Skeletal muscle satellite cell (primary cell): ENCODE data around the gene CREBZF.
A peak's percentile ranks its signal among the peaks of the same experiment; 100 is the strongest.
"Not testable (repeated sequence)": the region's sequence is repeated elsewhere in the genome, so short reads cannot be mapped to it uniquely, and the experiment has no call there.

Experiments used
- H3K27me3 ChIP-seq: 2 replicates; pipeline ENCODE4 v1.7.0; 2013; ENCODE audit warnings: low read length; ENCODE audit not compliant: control insufficient read depth, insufficient read depth
- H3K36me3 ChIP-seq: 2 replicates; pipeline ENCODE4 v1.7.0; 2013; ENCODE audit warnings: mild to moderate bottlenecking, control low read depth, low read length; ENCODE audit not compliant: insufficient read depth
- H3K4me1 ChIP-seq: 2 replicates; pipeline ENCODE4 v1.7.0; 2013; ENCODE audit warnings: low read length; ENCODE audit not compliant: control insufficient read depth, insufficient read depth
- H3K4me2 ChIP-seq: 2 replicates; pipeline ENCODE4 v1.7.0; 2013; ENCODE audit warnings: mild to moderate bottlenecking, low read length
- H3K4me3 ChIP-seq: 2 replicates; pipeline ENCODE4 v1.7.0; 2013; ENCODE audit warnings: low read length
- H3K9ac ChIP-seq: 2 replicates; pipeline ENCODE4 v1.7.0; 2013; ENCODE audit warnings: mild to moderate bottlenecking, low read depth, low read length, moderate library complexity
- H3K9me3 ChIP-seq: replicated peaks from 2 replicates; pipeline ENCODE4 v1.7.0; 2013; ENCODE audit warnings: mild to moderate bottlenecking, control low read depth, low read length

Gene CREBZF

DNA sequence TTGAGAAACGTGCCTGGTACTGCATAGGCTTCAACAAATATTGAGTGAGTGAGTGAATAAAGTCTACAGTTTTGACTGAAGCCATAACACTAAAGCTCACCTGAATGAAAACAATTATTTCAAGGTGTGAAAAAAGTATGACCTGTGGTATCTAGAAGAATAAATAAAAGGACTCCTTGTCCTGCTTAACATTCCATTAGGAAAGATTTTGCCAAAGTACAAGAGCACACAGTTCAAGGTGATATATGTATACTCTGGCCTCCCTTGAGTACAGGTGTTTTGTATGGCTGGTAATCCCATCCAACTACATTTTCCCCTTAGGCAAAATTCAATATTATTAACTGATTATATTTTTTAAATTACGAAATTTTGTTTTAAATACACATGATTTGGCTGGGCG is 1.8 kb upstream of the CREBZF start:
- Histone ChIP-seq H3K9me3 (no peaks in the 10 kb centered on the region), H3K27me3 (no peaks in the 10 kb centered on the region), H3K4me1 (peaks cover 7% of the 10 kb centered on the region), H3K9ac (no peak overlapping the region), H3K4me3 (no peak overlapping the region), H3K36me3 (peaks cover 15% of the 10 kb centered on the region), H3K4me2 (no peak overlapping the region)

DNA sequence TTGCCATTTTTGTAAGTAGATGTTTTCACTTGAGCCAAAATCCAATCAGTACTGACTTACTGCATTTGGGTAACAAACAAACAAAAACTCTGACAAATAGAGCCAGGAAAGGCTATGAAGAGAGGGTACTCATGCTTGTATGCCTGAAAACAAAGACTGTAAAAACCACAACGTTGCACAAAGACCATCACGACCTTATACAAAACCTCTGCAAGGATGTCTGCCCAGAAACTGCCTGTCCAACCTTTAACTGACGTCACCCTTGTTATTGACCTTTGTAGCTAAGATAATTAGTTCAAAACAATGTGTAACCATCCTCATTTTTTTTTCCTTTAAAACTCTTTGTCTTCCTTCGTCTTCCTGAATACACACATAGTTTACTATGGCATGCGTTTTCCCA is 804 bp upstream of the CREBZF start:
- Histone ChIP-seq H3K27me3 (no peaks in the 10 kb centered on the region), H3K4me1 (peaks cover 15% of the 10 kb centered on the region), H3K36me3 (peaks cover 16% of the 10 kb centered on the region), H3K9ac (peak overlapping the region; percentile 99), H3K4me2 (peak overlapping the region; percentile 91), H3K4me3 (no peak overlapping the region), H3K9me3 (no peaks in the 10 kb centered on the region)

DNA sequence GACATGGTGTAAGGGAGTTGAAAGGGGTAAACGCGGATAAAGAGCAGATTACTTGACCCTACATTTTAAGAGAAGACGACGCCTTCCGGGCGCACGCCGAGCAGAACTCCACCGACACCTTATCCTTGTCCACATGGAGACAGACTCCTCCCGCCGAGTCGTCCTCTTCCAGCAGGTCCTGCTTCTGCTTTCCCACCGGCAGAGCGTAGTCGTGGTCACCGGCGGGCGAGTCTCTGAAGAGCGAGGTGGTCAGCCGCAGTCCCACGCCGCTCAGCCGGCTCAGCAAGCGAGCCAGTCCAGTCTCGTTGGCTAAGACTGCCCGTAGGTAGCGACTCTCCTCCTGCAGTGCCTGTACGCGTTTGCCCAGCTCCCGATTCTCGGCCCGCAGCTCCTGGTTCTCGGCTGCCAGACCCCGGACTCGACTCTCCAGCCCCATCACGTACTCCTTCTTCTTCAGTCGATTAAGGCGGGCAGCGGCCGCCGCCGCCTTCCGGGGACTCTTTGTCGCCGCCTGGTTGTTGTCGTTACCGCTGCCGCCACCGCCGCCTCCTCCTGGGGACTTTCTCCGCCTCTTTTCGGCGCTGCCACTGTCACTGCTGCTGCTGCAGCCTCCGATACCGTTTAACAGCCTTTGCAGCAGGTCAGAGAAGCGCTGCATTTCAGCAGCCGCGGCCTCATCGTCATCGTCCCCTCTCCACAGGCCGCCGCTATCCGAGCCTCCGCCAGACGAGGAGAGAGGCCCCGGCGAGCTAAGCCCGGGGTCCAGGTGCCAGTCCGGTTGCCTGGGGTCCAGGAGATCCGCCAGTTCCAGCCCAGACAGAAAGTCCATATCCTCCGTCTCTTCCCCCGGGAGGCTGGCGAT is 945 bp downstream of the CREBZF start:
- Histone ChIP-seq H3K4me3 (peak overlapping the region; percentile 95), H3K9me3 (no peaks in the 10 kb centered on the region), H3K36me3 (peaks cover 33% of the 10 kb centered on the region), H3K4me2 (peak overlapping the region; percentile 91), H3K4me1 (peaks cover 32% of the 10 kb centered on the region), H3K9ac (peak overlapping the region; percentile 99), H3K27me3 (no peaks in the 10 kb centered on the region)

DNA sequence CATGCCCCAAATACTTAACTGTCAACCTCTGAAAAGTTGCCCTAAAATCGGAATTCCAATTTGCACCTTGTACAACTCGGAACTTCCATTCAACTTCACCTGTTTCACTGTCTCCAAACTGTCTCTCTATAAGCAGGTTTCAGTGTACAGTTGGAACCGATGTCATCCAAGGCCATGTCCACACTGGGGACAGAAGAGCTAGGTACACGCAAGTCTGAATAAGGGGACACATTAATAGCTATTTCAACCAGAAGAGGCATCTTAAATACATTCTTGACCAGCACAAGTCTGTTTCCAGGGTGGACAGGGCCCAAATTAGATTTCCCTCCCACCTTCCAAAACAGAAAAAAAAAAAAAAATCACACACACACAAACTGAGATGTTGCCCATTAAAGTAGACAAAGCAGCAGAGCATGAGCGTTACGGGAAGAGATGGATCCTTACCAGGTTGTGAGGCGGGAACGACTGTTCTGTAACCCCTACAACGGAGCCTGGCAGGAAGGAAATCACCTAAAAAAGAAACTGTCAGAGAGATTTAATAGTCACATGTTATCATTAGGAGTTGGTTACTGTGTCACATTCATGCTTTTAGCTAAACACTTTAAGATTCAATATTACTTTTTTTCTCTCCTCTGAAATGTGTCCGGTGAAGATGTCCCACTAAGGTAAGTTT is 1.7 kb downstream of the CREBZF start:
- H3K9me3 ChIP-seq = no peaks in the 10 kb centered on the region
- peaks cover 35% of the 10 kb centered on the region for H3K4me1 ChIP-seq
- H3K9ac ChIP-seq = peak overlapping the region; percentile 99
- peak overlapping the region; percentile 91 for H3K4me2 ChIP-seq
- no peaks in the 10 kb centered on the region for H3K27me3 ChIP-seq
- H3K4me3 ChIP-seq = peak overlapping the region; percentile 95
- H3K36me3 ChIP-seq = peaks cover 41% of the 10 kb centered on the region

DNA sequence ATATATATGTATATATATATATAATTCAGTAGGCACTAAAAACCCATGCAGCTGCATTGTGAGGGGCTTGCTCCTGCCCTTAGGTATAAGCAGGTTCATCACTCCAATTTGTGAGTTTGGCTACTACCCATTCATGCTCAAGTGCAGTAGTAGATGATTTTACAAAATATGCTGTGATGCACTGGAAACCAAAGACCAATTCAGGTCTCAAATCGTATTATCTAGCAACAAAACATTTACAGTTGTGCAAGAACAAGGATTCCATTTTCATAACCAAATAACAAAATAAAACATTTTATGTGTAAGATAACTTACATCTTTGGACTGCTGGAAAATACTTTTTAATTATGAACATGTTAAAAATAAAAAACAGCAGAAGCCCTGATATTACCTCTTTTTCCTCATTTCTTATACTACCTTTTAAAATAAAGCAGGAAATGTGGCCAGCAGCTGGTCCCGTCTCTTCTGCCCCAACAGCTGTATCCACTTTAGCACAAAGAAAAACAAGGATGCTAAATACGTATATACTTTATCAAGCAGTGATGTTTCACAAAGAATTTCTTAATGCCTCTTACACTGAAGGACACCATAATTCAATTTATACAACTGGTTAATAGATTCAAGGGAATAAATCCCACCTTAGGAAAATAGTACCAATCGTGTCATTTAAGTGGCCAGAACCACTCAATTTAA is 2.8 kb downstream of the CREBZF start:
- peak overlapping the region; percentile 91 for H3K4me2 ChIP-seq
- peak overlapping the region; percentile 99 for H3K9ac ChIP-seq
- H3K4me3 ChIP-seq = peak overlapping the region; percentile 95
- H3K9me3 ChIP-seq = no peaks in the 10 kb centered on the region
- H3K4me1 ChIP-seq = peaks cover 35% of the 10 kb centered on the region
- H3K36me3 ChIP-seq = peaks cover 52% of the 10 kb centered on the region
- H3K27me3 ChIP-seq = no peaks in the 10 kb centered on the region

DNA sequence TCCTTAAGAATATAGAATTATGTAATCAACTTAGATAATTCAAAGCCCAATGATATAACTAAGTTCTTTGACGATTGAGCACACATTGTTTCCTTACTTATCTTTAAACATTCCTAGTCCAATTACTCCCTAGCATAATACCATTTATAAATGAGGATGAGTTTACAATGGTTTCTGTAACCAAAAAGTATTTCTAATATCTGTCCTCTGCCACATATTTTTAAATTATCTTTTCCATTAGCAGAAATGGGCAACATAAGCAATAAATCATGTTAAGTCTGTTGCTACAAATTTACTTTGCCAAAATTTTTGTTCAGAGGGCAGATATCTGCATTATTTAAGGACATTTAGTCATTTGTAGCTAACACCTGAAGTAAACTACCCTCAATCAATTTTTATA is 6.7 kb downstream of the CREBZF start:
- H3K9me3 ChIP-seq = no peaks in the 10 kb centered on the region
- no peak overlapping the region for H3K4me2 ChIP-seq
- H3K4me1 ChIP-seq = peaks cover 28% of the 10 kb centered on the region
- no peak overlapping the region for H3K4me3 ChIP-seq
- no peak overlapping the region for H3K9ac ChIP-seq
- peaks cover 67% of the 10 kb centered on the region for H3K36me3 ChIP-seq
- H3K27me3 ChIP-seq = no peaks in the 10 kb centered on the region

DNA sequence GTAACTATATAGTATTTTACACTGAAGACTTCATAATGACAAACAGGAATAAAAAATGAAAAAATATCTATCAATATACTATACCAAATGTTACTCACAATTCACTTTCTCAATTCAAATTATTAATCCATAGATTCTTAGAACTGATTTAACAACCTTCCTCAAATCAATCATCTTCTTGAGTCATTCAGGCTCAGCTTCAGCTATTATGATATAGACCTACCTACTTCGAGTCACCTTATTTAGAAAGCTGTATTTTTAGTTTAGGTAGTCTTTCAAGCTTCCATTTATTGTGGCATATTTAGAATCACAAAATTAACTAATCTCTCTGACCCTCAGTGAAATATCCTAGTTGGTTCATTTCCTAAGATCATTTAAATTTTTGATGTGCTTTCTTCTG is 8.2 kb downstream of the CREBZF start:
- H3K9ac ChIP-seq = no peak overlapping the region
- no peaks in the 10 kb centered on the region for H3K27me3 ChIP-seq
- H3K36me3 ChIP-seq = peaks cover 66% of the 10 kb centered on the region
- peaks cover 28% of the 10 kb centered on the region for H3K4me1 ChIP-seq
- H3K4me3 ChIP-seq = no peak overlapping the region
- H3K4me2 ChIP-seq = no peak overlapping the region
- H3K9me3 ChIP-seq = no peaks in the 10 kb centered on the region

DNA sequence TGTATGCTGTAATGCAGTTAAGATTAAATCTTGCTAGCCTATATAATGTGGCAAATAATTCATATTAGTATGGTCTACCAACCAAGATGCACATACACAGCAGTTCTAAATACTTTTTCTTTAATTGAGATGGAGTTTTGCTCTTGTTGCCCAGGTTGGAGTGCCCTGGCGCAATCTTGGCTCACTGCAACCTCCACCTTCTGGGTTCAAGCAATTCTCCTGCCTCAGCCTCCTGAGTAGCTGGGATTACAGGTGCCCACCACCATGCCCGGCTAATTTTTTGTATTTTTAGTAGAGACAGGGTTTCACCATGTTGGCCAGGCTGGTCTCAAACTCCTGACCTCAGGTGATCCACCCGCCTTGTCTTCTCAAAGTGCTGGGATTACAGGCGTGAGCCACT is 10.6 kb downstream of the CREBZF start:
- not testable (repeated sequence) for H3K9me3 ChIP-seq, H3K4me1 ChIP-seq, H3K9ac ChIP-seq, H3K4me2 ChIP-seq, H3K27me3 ChIP-seq, H3K4me3 ChIP-seq
- H3K36me3 ChIP-seq = peaks cover 52% of the 10 kb centered on the region

DNA sequence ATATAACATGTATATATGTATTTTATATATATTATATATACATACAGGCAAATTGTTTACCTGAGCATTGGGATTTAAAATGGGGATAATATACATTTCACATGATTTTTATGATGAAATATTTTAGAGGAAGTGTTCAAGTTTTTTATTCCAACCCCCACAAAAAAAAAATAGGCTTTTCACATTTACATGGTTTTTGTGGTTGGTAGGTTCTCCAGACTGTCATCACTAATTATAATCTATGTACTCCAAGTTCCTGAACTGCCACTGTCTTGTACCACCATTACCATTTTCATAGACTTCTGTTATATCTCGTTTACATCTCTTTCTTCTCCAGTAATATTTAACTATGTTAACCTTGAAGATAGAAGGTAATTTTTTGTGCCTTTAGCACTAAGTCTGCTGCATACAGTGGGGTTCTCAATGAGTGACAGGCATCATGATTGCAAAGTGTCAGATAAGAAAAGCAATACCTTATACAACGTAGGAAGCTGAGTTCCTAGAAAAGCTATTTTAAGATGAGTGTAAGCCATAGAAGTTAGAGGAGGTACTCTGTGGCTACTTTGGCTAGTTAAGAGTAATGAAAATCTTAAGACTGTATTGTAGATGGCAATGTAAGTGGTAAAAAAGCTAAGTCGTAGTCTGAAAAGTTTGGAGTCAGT is 12.0 kb downstream of the CREBZF start:
- Histone ChIP-seq H3K4me1 (peaks cover 6% of the 10 kb centered on the region), H3K27me3 (no peaks in the 10 kb centered on the region), H3K9me3 (no peaks in the 10 kb centered on the region), H3K9ac (no peak overlapping the region), H3K4me2 (no peak overlapping the region), H3K4me3 (no peak overlapping the region), H3K36me3 (peaks cover 38% of the 10 kb centered on the region)

DNA sequence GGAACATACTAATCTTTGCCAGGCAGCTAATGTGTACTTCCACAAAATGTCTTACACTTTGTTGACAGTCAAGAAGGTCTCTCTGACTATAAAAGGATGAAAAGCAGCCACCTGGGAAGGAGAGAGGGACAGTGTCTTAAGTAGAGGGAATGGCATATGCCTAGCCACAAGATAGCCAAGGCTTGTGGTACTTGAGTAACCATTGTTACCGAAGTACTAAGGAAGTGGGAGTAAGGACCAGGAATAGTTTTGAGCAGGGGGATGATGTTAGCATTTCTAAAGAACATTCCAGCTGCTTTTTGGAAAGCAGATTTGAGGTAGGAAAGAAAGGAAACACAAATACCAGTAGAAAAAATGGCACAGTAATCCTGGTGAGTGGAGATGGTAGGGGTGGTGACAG is 13.8 kb downstream of the CREBZF start:
- Histone ChIP-seq H3K4me3 (no peak overlapping the region), H3K4me2 (no peak overlapping the region), H3K4me1 (peaks cover 11% of the 10 kb centered on the region), H3K27me3 (no peaks in the 10 kb centered on the region), H3K36me3 (peaks cover 20% of the 10 kb centered on the region), H3K9me3 (no peaks in the 10 kb centered on the region), H3K9ac (no peak overlapping the region)
